GM12875 (cell line): ENCODE results near the gene CD59.
A peak's percentile ranks its signal among the peaks of the same experiment; 100 is the strongest.

ENCODE experiments used
- H3K4me3 ChIP-seq: one replicate; pipeline ENCODE4 v1.5.1; 2011; ENCODE audit warnings: low read depth, low read length, control low read depth
- CTCF ChIP-seq: IDR thresholded peaks from 2 replicates; pipeline ENCODE4 v1.5.1; 2011; ENCODE audit warnings: low read depth, mild to moderate bottlenecking, control low read depth, inconsistent platforms, low read length, moderate library complexity, borderline replicate concordance; ENCODE audit not compliant: insufficient read depth

The CD59 gene

DNA sequence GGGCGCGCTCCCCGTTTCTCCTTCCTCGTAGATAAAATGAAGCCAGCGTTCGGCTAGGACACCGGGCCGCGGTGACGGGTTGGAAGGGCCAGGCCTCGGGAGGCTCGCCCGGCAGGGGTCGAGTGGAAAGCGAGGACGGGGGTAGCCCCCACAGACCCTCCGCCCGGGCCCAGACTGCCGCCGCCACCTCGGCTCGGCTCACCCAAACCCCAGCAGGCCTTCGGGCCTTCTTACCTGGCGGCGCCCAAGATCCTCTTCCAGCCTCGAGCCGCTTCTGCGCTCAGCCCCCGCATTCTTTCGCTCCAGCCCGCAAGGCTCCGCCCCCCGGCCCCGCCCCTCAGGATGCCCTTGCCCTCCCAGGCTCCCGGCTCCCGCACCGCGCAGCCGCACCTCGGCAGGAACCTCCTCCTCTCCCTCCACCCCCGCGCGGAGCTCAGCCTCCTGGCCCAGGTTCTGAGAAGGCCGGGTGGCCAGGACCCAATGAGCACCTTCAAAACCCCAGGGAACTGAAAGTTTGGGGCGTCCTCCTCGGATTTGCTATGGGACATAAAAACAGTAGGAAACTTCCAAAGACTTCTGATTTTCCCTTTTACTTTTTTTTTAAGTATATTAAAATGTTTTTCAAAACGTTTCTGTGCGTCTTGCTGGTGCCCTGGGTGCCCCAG lies at the start of gene CD59:
TSS of gene CD59 (minus strand) at position 276 of the 665 bp plus-strand sequence. CDS start 13,978 bp downstream, outside the sequence.
- no peak for TF ChIP-seq CTCF
- H3K4me3 ChIP-seq = peak within 1 kb of the TSS; percentile 72

DNA sequence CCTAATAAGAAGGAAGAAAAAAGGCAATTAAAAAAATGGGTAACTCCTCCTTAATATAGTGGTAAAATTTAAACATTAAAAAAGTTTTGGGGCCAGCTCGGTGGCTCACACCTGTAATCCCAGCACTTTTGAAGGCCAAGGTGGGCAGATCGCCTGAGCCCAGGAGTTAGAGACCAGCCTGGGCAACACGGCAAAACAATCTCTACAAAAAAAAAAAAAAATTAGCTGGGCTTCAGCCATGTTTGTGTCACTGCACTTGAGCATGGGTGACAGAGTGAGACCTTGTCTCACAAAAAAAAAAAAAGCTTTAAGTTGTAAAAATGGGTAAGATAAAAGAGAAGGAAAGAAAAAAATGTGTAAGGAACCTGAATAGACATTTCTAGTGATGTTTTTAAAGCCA lies 49.4 kb upstream of the CD59 start:
- TF ChIP-seq CTCF = no peak
- no peak overlapping the region for H3K4me3 ChIP-seq

- no peak overlapping the region for H3K4me3 ChIP-seq
- TF ChIP-seq CTCF = no peak
These were observed 43.8 kb upstream of the CD59 start for GRCh38 chr11:33779849-33780528.

- no peak overlapping the region for H3K4me3 ChIP-seq
- TF ChIP-seq CTCF = no peak
These were observed 42.5 kb upstream of the CD59 start for GRCh38 chr11:33778675-33779074.

DNA sequence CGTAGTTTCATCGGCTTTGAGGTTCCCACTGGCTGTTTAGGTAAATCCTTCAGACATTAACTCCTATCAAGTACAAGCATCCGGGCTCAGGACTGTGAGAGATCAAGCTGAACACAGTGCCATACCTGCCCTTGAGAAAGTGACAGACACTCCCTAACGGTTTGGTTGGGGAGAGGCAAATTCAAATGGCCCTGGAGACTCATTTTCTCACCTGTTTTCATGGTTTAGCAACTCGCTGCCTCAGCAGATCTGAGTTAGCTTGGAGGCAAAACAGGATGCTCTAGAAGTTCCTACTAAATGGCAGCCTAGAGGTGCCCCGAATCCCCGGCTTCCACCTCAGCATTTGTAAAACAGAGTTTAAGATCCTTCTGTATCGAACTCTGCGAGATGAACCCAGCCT lies 41.7 kb upstream of the CD59 start:
- no peak overlapping the region for H3K4me3 ChIP-seq
- no peak for TF ChIP-seq CTCF

DNA sequence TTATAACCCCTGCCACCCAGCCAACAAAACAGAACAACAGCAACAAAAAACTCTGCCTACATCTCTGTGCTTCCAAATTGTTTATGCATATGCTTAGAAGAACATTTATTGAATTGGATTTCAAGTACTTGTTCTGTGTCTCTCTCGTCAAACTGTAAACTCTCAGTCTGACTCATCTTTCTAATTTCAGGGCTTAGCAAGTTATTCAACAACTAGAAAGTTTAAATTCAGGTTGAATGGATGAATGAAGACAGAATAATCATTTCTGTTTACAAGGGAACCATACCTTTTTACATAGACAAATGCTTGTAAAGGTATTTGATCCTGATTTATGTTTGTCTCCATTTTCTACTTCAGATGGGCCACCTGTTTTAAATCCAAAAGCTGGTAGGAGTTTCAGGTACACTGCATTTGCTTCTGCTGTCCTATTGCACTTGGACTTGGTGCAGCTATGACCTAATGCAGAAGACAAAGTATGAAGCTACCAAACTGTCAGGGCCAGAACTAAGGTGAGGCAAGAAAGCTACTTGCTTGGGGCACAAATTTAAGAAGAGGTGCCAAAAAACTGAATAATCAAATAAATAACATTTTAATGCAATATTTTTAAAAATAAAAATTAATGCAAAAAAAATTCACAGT lies 39.7 kb upstream of the CD59 start:
- no peak for TF ChIP-seq CTCF
- no peak overlapping the region for H3K4me3 ChIP-seq

DNA sequence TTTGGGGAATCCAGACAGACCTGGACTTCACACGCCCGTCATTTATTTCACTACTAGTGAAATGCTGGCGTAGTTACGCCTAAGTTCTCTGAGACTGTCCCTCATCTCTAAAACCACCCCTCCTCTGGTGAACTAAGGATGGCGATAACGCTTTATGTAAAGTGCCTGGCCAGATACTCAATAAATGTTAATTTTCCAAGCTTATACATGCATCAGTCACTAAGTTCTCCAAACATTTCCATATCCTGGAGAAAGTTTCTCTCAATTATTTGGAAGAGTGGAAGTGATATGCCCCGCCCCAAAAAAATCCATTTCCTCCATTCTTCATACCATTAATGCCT lies 39.2 kb upstream of the CD59 start:
- TF ChIP-seq CTCF = no peak
- H3K4me3 ChIP-seq = no peak overlapping the region
